Raji (cell line): ENCODE measurements around the gene MALAT1.

Source experiments
- POLR2A ChIP-seq: IDR thresholded peaks from 2 replicates; pipeline ENCODE4 v1.6.1; 2011; ENCODE audit warnings: low read depth, low read length, control low read depth; ENCODE audit not compliant: insufficient read depth

Gene MALAT1

DNA sequence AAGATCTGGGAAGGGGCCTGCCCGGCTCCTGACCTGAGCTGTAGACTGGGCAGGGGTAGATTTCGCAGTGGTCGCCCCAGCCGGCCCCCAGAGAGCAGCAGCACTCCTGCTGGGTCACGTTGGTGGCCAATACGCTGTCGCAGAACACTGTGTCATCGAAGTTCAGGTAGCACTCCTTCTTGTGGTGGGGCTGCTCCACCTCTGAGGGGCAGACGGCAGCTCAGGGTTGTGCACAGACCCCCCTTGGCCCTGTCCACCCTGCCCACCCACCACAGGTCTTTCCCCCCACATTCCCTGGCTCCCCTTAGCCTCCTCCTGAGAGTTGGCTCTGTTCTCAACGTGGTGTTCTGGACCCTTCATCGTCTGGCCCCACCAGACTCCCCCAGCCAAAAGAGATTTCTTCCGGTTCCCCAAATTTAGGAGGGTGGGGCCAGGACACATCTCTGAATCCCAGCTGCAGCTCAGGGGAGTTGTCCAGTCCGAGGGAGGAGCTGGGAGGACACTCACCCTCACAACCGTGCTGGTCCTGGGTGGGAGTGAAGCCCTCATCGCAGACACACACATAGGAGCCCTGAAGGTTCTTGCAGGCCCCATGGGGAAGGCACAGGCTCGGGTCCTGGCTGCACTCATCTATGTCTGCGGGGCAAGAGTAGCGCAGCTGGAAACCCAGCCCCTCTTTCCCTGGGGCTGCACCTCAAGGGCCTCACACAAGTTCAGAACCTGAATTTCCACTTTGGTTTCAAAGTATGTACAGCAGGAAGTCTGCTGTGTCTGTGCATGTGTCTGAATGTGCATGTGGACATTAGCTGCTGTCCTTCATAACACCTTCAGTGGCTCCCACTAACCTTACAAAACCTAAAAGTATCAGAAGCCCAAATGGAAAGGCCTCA is 42.5 kb downstream of the MALAT1 start:
- TF ChIP-seq POLR2A: no peak

DNA sequence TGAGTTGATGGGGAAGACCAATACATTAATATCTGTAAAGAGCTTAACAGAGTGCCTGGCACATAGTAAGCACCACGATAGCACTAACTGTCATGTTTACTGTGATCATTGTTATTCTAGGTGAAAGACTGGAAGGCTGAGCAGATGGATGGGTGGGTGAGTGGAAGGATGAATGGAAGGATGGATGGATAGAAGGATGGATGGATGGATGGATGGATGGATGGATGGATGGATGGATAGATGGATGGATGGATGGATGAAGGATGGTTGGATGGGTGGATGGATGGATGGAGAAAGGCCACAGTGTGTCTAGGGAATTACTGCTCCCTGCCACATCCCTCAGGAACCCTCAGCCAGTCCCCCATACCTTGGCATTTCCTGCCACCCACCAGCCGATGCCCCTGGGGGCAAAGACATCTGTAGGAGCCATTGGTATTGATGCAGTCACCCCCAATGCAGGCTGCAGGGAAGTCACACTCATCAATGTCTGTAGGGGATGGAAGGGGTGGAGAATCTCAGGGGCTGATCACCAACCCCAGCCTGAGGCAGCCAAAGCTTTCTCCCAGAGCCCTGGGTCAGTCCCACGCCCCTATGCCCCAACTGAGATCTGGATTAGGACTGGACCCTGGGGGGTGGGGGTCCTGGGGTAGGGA is 44.0 kb downstream of the MALAT1 start:
- no peak for TF ChIP-seq POLR2A

DNA sequence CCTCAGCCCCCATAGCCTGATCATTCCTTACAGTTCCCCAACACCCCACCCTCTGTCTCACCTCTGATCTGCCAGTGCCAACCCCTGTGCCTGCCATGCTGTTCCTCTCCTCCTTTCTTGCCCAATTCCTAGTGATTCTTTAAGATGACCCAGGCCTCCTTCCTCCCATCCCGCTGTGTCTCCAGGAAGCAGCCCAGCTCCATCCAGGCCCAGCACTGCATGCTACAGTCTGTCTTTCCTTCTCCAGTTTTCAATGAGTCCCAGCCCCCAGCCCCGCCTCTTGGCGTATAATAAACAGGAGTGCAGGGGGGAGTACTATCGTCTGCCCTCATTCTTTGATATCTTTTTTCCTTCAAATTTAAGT is 47.0 kb downstream of the MALAT1 start:
- no peak for TF ChIP-seq POLR2A

DNA sequence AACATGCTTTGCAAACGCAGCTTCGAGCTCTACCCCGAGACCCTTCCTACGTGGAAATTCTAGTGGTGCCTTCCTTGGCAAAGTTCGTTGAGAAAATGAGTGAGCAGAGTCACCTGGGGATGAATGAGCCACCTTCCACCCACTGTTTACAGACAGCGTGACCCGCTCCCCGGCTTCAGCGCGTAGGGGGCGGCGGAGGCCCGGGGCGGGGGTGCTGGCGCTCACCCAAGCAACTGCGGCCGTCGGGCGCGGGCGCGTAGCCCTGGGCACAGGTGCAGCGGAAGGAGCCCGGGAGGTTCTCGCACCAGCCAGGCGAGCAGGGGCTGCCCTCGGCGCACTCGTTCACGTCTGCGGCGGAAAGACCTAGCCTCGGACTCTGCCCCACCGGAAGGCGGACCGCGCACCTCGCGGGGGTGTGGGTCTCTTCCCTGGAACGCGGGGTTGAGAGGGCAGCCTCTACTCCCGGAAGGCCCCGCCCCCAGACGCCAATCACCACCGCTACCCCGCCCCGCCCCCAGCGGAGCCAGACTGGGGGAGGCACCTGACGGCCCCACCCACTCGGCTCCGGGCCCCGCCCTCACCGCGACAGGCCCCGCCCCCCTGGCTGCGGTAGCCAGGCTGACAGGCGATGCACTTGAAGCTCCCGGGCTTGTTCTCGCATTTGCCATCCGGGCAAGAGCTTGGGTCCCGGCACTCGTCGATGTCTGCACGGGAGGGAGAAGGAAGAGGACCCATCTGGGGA is 47.5 kb downstream of the MALAT1 start:
- TF ChIP-seq POLR2A: peak; percentile 47; the same call in 1 of the 2 replicates

DNA sequence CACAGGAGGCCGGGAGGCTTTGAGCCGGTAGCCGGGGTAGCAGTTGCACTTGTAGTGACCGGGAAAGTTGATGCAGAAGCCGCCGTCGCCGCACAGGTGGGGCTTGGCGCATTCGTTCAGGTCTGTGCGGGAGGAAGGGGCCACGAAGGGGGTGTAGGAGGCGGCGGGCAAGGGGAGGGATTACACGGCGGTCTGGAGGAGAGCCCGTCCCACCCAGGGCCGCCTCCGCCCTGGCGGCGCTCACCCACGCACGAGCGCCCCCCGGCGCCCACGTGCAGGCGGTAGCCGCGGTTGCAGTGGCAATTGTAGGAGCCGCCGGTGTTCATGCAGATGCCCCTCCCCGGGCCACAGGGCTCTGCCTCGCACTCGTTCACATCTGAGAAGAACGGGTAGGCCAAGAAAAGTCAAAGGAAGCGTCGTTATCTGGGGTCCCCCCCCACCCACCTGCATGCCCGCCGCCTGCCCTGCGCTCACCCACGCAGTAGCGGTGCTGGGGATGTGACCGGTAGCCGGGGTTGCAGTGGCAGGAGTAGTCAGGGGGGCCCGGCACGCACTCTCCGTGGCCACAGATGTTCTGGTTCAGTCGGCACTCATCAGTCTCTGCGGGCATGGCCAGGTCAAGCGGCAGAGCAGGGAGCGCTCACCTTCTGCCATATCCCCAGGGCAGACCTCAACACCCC is 48.7 kb downstream of the MALAT1 start:
- TF ChIP-seq POLR2A: no peak

DNA sequence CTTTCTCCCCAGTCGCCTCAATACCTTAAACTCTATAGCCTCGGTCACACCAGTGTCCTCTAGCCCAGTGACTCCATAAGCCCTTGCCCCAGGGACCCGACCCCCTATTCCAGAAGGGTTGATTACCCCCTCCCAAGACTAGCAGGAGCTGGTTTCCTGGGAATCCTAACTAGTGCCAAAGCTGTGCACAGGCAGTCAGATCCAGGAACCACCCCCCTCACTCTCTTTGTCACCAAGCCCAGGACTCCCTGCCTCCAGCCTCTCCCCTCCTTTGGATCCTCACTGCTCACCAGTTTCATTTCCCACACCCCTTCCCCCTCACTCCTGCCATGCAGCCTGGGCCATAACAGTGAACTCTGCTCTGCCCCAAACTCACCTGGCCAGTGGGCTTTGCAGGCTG is 49.5 kb downstream of the MALAT1 start:
- TF ChIP-seq POLR2A: no peak

DNA sequence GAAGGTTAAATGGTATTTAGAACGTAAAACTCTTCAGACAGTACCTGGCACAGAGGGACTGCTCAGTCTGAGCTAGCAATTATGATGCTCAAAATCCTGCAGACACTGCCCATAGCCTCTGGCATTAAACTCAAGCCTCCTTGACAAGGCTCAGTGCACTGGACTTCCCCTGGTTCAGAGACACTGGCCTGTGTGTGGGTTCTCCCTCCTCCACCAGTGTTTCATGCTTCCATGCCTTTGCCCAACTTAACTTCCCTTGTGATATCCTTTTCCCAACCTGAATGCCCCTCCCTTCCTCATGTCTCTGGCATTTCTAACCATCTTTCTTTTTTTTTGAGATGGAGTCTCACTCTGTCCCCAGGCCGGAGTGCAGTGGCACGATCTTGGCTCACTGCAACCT is 50.3 kb downstream of the MALAT1 start:
- TF ChIP-seq POLR2A: no peak

DNA sequence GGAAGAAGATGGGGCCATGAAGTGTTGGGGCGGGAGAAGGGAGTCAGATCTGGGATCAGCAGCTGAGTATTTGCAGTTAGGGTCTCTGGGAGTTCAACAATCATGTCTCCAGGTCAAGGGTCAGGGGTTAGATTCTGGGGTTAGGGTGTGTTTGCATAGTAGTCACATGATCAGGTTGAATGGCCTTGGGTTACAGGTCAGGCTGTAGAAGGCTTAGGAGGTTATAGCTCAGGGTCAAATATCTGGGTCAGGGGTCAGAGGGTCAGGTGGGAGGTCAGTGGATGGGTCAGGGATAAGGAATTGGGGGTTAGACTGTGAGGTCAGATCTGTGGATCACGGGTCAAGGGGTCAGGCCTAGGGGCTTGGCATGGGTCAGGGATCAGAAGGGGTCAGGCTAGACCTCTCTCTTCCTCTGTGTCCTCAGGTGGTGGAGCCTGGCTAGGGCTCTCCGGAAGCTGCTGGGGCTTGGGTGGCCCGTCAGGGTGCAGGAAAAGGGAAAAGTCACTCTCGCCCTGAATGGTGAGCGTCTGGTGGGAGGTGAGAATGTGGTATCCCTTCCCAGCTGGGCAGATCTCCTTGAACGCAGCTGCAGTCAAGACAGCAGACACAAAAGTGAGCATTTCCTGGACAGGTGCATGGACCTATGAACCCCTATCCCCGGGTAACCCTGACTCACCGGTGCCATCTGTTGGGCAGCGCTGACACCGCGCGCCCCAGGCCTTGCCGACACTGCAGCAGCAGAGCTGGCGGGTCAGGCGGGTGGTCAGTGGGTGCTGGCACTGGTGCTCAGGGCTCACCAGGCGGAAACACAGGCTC is 52.9 kb downstream of the MALAT1 start:
- TF ChIP-seq POLR2A: peak; percentile 43

DNA sequence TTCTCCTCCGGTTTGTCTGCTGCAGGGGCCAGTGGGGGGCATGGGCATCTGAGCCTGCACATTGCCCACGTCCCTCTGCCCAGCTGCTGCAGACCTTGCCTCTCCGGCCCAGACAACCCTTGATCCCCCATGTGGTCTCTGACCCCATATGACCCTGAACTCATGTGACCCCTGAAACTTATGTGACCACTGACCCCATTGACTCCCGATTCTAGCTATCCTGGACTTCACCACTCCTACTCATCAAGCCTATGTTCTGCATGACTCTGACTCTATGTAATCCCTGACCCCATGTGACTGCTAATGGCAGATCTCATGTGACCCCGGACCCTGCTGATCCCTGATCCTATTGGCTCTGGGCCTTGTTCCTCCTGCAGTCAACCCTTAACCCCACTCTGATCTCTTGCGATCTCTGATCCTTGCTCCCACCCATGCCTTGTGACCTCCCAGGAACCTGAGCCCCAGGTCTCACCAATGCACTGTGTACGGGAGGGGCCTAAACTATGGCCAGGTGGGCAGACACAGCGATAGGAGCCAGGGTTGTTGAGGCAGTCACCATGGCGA is 53.6 kb downstream of the MALAT1 start:
- TF ChIP-seq POLR2A: no peak

DNA sequence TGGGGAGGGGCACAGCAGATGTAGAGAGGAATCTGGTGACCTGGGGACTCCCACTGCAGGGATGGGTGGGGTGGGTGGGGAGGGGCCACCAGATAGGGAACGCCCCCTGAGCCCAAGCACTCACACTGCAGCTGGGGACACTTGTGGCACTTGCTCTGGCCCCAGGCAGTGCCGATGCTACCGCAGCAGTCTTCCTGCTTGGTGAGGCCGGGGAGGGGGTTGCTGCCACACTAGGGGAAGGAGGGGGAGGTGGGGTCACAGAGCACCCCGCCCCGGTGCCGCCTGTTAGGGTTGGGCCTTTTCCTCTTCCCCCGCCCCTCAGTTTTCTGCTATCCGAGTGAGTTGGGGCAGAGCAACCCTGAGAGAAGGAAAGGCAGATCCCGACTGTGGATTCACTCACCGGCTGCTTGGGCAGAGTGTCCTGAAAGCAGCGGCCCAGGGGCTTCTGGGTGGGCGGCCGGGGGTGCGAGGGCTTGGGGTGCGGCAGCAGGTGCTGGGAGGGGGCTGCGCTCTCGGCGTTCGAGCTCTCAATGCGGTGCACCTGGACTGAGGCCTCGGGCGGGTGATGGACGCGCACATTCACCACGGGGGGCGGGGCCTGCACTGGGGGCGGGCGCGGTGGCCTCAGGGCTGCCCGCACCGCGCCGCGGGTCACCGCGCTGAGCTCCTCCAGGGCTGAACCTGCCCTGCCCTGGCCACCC is 54.6 kb downstream of the MALAT1 start:
- no peak for TF ChIP-seq POLR2A

DNA sequence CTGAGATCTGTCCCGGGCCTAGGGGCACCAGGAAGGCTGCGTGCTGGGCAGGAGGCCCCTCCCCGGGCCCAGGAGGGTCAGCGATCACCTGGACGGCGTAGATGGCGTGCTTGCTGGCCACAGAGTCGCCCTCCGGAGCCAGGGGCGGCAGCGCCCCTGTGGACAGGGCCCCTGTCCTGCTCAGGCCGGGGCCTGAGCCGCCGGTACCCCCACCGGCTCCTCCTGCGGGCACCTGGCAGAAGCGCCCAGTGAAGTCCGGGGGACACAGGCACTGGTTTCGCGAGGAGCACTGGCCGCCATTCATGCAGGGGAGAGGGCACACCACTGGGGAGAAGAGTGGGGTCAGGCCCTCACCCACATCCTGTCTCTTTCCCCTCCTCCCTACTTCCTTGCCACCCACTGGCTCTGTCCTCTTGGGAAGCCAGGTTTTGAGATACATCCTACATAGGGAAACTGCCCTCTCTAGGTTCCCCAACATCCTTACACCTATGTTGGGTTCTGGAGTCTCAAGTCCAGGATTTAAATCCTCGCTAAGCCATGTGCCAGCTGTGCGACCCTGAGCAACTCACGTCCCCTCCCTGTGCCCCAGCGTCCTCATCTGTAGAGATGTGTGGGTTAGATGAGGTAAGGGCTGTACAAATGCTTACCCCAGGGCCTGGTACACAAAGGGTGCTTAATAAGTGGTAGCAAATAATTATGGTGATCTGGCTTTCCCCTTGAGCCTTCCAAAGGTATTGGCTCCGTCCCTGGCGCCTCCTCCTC is 55.4 kb downstream of the MALAT1 start:
- TF ChIP-seq POLR2A: no peak

DNA sequence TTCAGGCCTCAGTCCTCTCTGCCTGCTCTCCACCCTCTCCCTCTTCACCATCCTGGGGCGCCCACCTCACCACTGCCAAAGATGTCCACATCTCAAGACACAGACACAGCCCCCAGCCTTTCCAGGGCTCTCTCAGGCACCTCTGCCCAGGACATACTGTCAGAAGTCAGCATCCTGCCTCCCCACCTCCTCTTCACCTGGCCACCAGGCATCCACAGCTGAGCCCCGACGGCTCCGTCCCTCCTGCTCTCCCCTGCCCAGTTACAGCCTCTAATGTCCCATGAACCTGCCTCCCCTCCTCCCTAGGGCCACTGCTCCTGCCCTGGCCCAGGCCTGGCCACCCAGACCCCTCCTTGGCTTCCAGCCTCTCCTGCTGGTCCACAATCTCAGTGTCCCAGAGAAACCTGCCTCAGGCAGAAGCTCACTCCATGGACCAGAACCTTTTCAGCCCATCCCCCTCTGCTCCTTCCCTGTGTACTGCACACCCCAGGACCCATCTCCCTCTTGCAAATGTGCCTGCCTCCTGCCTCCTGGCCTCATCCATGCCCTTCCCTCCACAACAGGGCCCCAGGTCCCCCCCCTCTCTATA is 56.1 kb downstream of the MALAT1 start:
- TF ChIP-seq POLR2A: no peak
